PC-9 (cell line): ENCODE measurements around the gene CAPN9. TPM values are rescaled to one million over a fixed set of nuclear protein-coding genes. Genes with fewer than 3 reads are reported as not detected.

ENCODE experiments used
- BruUV-seq: library from RNA; stranded (reverse); fragments of 400-500 nt; replicated peaks from 2 replicates; lab custom pipeline; 2021; lab: Mats Ljungman, UMichigan
- CTCF ChIA-PET: fragments of 300-600 bp; sonication (Branson Sonifier 250); formaldehyde crosslinking; loops from one replicate; lab custom pipeline; 2022; ENCODE audit warnings: antibody characterized with exemption; lab: Charles Lee
- POLR2A ChIA-PET: fragments of 300-600 bp; sonication (Branson Sonifier 250); formaldehyde crosslinking; loops from one replicate; lab custom pipeline; 2022; ENCODE audit warnings: antibody characterized with exemption; ENCODE audit not compliant: unreplicated experiment; lab: Charles Lee
- DNase-seq, 2 experiments: peaks; one replicate each; pipeline versions ENCODE4 v3.0.0 to v3.0.0-alpha.2; 2015 to 2022; ENCODE audit warnings: mixed read lengths in 1 of 2
- H2AFZ ChIP-seq: fragments of 200-600 bp; sonication (generic); 2 replicates; pipeline ENCODE4 v1.8.1; 2017; ENCODE audit warnings: antibody characterized with exemption
- H3F3A ChIP-seq: fragments of 200-600 bp; sonication (generic); 2 replicates; pipeline ENCODE4 v1.8.1; 2017; ENCODE audit warnings: antibody characterized with exemption, mild to moderate bottlenecking, low read depth; ENCODE audit not compliant: insufficient read depth
- H3K27ac ChIP-seq: fragments of 200-600 bp; sonication (generic); 2 replicates; pipeline ENCODE4 v1.6.1; 2016; ENCODE audit warnings: mixed run types
- H3K27me3 ChIP-seq: fragments of 200-600 bp; sonication (generic); 2 replicates; pipeline ENCODE4 v1.6.1; 2016; ENCODE audit warnings: low read depth, mixed run types; ENCODE audit not compliant: insufficient read depth
- H3K36me3 ChIP-seq: fragments of 200-600 bp; sonication (generic); 2 replicates; pipeline ENCODE4 v1.6.1; 2016; ENCODE audit warnings: low read depth, mixed run types
- H3K4me1 ChIP-seq: fragments of 200-600 bp; sonication (generic); replicated peaks from 2 replicates; pipeline ENCODE4 v1.6.1; 2016; ENCODE audit warnings: mixed run types; ENCODE audit not compliant: insufficient read depth
- H3K4me2 ChIP-seq: fragments of 200-600 bp; sonication (generic); 2 replicates; pipeline ENCODE4 v1.6.1; 2017; ENCODE audit warnings: mixed run types
- H3K4me3 ChIP-seq: fragments of 200-600 bp; sonication (generic); 2 replicates; pipeline ENCODE4 v1.6.1; 2016; ENCODE audit warnings: mixed run types
- H3K79me2 ChIP-seq: fragments of 200-600 bp; sonication (generic); 2 replicates; pipeline ENCODE4 v1.6.1; 2017; ENCODE audit warnings: low read depth, mixed run types
- H3K9me2 ChIP-seq: fragments of 200-600 bp; sonication (generic); 2 replicates; pipeline ENCODE4 v1.8.1; 2017; ENCODE audit warnings: mild to moderate bottlenecking; ENCODE audit not compliant: insufficient read depth
- H3K9me3 ChIP-seq: fragments of 200-600 bp; sonication (generic); 2 replicates; pipeline ENCODE4 v1.8.1; 2016; ENCODE audit warnings: low read depth; ENCODE audit not compliant: insufficient read depth
- H4K20me1 ChIP-seq: fragments of 200-600 bp; sonication (generic); 2 replicates; pipeline ENCODE4 v1.8.1; 2017; ENCODE audit not compliant: insufficient read depth
- EZH2 ChIP-seq: fragments of 200-600 bp; sonication (generic); IDR thresholded peaks from 2 replicates; pipeline ENCODE4 v1.8.0; 2017; ENCODE audit warnings: antibody characterized with exemption, low read depth
- intact Hi-C: fragments of 100-400 bp; cut with micrococcal nuclease; formaldehyde crosslinking; loops from one replicate; pipeline ENCODE4 v1.10.0; 2022; ENCODE audit not compliant: unreplicated experiment
- total RNA-seq: library from RNA; stranded (reverse); gene quantifications from 2 replicates; pipeline ENCODE4 v1.2.3, GENCODE V29; 2021
- TF ChIP-seq, protein P1 (sequence below): fragments of 200-600 bp; sonication (generic); conservative IDR thresholded peaks from 2 replicates; pipeline ENCODE4 v1.6.1; 2017; ENCODE audit warnings: mixed run types, antibody characterized with exemption, mild to moderate bottlenecking, moderate library complexity

The CAPN9 gene
- total RNA-seq, 1 experiment from 2014 or later, result not detected

DNA sequence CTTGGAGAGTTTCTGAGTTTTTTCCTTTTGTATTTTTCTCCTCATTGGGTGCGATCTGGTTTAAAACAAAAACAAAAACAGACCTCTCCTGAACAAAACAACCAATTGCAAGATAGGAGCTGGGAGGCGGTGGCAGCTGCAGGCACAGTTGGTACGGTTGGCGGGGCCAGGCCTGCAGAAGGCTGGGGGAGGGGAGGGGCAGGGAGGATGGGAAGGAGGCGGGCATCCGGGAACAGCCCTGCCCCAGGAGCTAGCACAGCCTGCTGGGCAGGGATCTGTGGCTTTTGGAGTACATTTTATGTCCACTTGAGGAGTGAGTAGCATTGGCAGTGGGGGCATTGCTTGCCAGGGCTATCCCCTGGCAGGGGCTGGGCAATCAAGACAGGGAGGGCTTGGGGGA is 5.2 kb downstream of the CAPN9 start:
- POLR2A ChIA-PET, result interaction anchor here (0.5 to 0.6 kb wide), 2 partner anchors 55 to 110 kb away, joined by 3 to 4 read pairs; partner anchors contain the start of gene COG2
- Histone ChIP-seq H3K9me2 (no peaks in the 10 kb centered on the region), H3K27ac (no peak overlapping the region), H3K36me3 (no peaks in the 10 kb centered on the region), H4K20me1 (no peaks in the 10 kb centered on the region), H3K4me1 (peaks cover 39% of the 10 kb centered on the region), H2AFZ (no peak overlapping the region), H3K4me3 (no peak overlapping the region), H3K79me2 (no peaks in the 10 kb centered on the region), H3K27me3 (no peaks in the 10 kb centered on the region), H3K4me2 (peak overlapping the region; percentile 80), H3F3A (0 out of 2 replicates have a peak, but pooled peaks cover 4% of the 10 kb centered on the region), H3K9me3 (no peaks in the 10 kb centered on the region)
- BruUV-seq, result no TSS peak
- peak in 1 of 2 experiments; percentile 57 for DNase-seq
- TF ChIP-seq, protein P1, sequence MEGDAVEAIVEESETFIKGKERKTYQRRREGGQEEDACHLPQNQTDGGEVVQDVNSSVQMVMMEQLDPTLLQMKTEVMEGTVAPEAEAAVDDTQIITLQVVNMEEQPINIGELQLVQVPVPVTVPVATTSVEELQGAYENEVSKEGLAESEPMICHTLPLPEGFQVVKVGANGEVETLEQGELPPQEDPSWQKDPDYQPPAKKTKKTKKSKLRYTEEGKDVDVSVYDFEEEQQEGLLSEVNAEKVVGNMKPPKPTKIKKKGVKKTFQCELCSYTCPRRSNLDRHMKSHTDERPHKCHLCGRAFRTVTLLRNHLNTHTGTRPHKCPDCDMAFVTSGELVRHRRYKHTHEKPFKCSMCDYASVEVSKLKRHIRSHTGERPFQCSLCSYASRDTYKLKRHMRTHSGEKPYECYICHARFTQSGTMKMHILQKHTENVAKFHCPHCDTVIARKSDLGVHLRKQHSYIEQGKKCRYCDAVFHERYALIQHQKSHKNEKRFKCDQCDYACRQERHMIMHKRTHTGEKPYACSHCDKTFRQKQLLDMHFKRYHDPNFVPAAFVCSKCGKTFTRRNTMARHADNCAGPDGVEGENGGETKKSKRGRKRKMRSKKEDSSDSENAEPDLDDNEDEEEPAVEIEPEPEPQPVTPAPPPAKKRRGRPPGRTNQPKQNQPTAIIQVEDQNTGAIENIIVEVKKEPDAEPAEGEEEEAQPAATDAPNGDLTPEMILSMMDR, result no peak
- no peak for TF ChIP-seq EZH2
- CTCF ChIA-PET, result interaction anchor here (0.7 to 1.0 kb wide), 2 partner anchors 70 to 875 kb away, joined by 3 read pairs; no protein-coding TSS in a partner anchor
- intact Hi-C loops, result loop anchor here (5.0 kb wide), 2 partner anchors 110 to 225 kb away; partner anchors contain the start of genes ARV1, COG2 and TTC13

DNA sequence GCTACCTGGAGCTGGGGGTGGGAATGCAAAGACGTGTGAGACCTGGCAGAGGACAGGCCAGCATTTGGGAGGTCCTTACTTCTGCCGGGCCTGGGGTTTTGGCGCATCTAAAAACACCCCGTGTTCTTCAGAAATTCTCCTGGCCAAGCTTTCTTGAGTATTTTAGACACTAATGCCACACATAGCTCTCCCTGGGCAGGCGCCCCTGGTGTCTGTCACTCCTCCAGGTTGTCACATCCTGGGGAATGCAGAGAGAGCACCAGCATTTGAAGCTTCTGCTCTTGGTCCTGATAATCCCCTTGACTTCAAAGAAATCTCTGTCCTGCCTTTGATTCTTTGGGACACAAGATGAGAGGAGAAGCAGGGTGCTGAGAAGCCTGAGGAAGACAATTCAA is 6.0 kb downstream of the CAPN9 start:
- ChIA-PET POLR2A (no interaction called here), CTCF (interaction anchor here (1.0 kb wide), 1 partner anchor 71 kb away, joined by 3 read pairs; no protein-coding TSS in a partner anchor)
- DNase-seq, result no peak
- Histone ChIP-seq H3K9me3 (no peaks in the 10 kb centered on the region), H3K4me1 (peaks cover 39% of the 10 kb centered on the region), H3K4me2 (no peak overlapping the region), H3F3A (0 out of 2 replicates have a peak, but pooled peaks cover 4% of the 10 kb centered on the region), H4K20me1 (no peaks in the 10 kb centered on the region), H3K4me3 (no peak overlapping the region), H3K36me3 (no peaks in the 10 kb centered on the region), H3K27ac (no peak overlapping the region), H2AFZ (no peak overlapping the region), H3K9me2 (no peaks in the 10 kb centered on the region), H3K27me3 (no peaks in the 10 kb centered on the region), H3K79me2 (no peaks in the 10 kb centered on the region)
- TF ChIP-seq, protein P1, result no peak
- TF ChIP-seq EZH2, result no peak
- intact Hi-C loops, result loop anchor here (5.0 kb wide), 2 partner anchors 111 to 224 kb away; partner anchors contain the start of genes ARV1, COG2 and TTC13
- BruUV-seq, result no TSS peak

DNA sequence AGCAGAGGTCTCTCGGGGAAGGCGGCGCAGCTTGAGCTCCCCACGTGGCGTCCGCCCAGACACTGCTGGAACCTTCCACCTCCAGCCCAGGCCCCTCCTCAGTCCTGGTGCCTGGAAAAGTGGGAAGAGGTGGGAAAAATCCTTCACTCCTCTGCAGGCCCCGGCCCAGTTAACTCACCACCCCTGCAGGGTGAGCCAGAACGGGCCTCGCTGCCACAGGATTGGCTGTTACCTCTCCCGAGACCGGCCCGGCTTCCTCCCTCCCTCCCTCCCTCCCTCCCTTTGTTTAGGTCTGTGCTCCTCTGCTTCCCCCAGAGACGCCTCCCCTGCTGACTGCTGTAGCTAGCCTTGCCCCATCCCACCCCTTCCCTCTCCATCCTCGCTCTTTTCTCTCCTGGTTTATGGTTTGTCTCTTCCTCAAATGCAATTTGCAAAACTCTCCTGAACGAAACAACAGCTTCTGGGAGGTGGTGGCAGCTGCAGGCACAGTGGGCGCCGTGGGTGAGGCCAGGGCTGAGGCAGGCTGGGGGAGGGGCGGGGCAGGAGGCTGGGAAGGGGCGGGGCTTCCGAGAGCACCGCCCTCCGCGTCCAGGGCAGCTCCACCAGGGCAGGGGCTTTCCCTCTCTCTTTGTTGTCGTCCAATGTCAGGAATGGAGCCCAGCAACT is 6.5 kb downstream of the CAPN9 start:
- CTCF ChIA-PET, result no interaction called here
- intact Hi-C loops, result loop anchor here (5.0 kb wide), 2 partner anchors 111 to 224 kb away; partner anchors contain the start of genes ARV1, COG2 and TTC13
- POLR2A ChIA-PET, result no interaction called here
- Histone ChIP-seq H4K20me1 (no peaks in the 10 kb centered on the region), H3K4me2 (no peak overlapping the region), H3K9me2 (no peaks in the 10 kb centered on the region), H3K4me3 (no peak overlapping the region), H3F3A (0 out of 2 replicates have a peak, but pooled peaks cover 4% of the 10 kb centered on the region), H3K4me1 (peaks cover 39% of the 10 kb centered on the region), H3K36me3 (no peaks in the 10 kb centered on the region), H3K9me3 (no peaks in the 10 kb centered on the region), H2AFZ (no peak overlapping the region), H3K27ac (no peak overlapping the region), H3K79me2 (no peaks in the 10 kb centered on the region), H3K27me3 (no peaks in the 10 kb centered on the region)
- no peak for TF ChIP-seq EZH2
- TF ChIP-seq, protein P1, result no peak
- DNase-seq, result no peak
- BruUV-seq, result no TSS peak
